GM18873 (cell line): ENCODE results near the gene ARHGAP28.

Experiments used
- ATAC-seq: cut with Tn5 transposase; IDR thresholded peaks from one replicate; pipeline ENCODE4 v1.9.1; 2021; ENCODE audit warnings: mild to moderate bottlenecking, moderate library complexity, moderate number of reproducible peaks; ENCODE audit not compliant: unreplicated experiment, low FRiP score

ARHGAP28 gene

GRCh38 chr18:6759579-6759978 lies 30.1 kb downstream of the ARHGAP28 start:
- no peak for ATAC-seq

- no peak for ATAC-seq
Observed at GRCh38 chr18:6763524-6763923, 34.0 kb downstream of the ARHGAP28 start.

GRCh38 chr18:6764382-6764781 lies 34.9 kb downstream of the ARHGAP28 start:
- no peak for ATAC-seq

- no peak for ATAC-seq
Observed at GRCh38 chr18:6773777-6774176, 44.3 kb downstream of the ARHGAP28 start.

GRCh38 chr18:6775237-6775636 lies 45.7 kb downstream of the ARHGAP28 start:
- no peak for ATAC-seq

GRCh38 chr18:6775702-6776101 lies 46.2 kb downstream of the ARHGAP28 start:
- ATAC-seq = no peak

- no peak for ATAC-seq
Observed at GRCh38 chr18:6776188-6776587, 46.7 kb downstream of the ARHGAP28 start.

GRCh38 chr18:6777509-6777908 lies 48.0 kb downstream of the ARHGAP28 start:
- no peak for ATAC-seq

GRCh38 chr18:6778459-6779247 lies 49.1 kb downstream of the ARHGAP28 start:
- no peak for ATAC-seq

- ATAC-seq = no peak
Observed at GRCh38 chr18:6781142-6781714, 51.7 kb downstream of the ARHGAP28 start.

GRCh38 chr18:6781796-6782195 lies 52.3 kb downstream of the ARHGAP28 start:
- no peak for ATAC-seq

- ATAC-seq = no peak
Observed at GRCh38 chr18:6782861-6783260, 53.3 kb downstream of the ARHGAP28 start.

GRCh38 chr18:6784046-6784445 lies 54.5 kb downstream of the ARHGAP28 start:
- no peak for ATAC-seq

- ATAC-seq = no peak
Observed at GRCh38 chr18:6785001-6785400, 55.5 kb downstream of the ARHGAP28 start.

- no peak for ATAC-seq
Observed at GRCh38 chr18:6785411-6785810, 55.9 kb downstream of the ARHGAP28 start.

- ATAC-seq = no peak
Observed at GRCh38 chr18:6792391-6792790, 62.9 kb downstream of the ARHGAP28 start.

GRCh38 chr18:6793455-6793854 lies 63.9 kb downstream of the ARHGAP28 start:
- no peak for ATAC-seq

- ATAC-seq = no peak
Observed at GRCh38 chr18:6793986-6794385, 64.5 kb downstream of the ARHGAP28 start.

- no peak for ATAC-seq
Observed at GRCh38 chr18:6795307-6795706, 65.8 kb downstream of the ARHGAP28 start.

GRCh38 chr18:6796511-6796910 lies 67.0 kb downstream of the ARHGAP28 start:
- no peak for ATAC-seq

- ATAC-seq = no peak
Observed at GRCh38 chr18:6797171-6797570, 67.7 kb downstream of the ARHGAP28 start.

GRCh38 chr18:6798896-6799295 lies 69.4 kb downstream of the ARHGAP28 start:
- ATAC-seq = no peak
